T-helper 9 cell (primary cell): Measurements from ENCODE around the gene VLDLR.

Source experiments
- DNase-seq: peaks from one replicate; pipeline ENCODE4 v3.0.0-alpha.2; 2020

VLDLR gene

DNA sequence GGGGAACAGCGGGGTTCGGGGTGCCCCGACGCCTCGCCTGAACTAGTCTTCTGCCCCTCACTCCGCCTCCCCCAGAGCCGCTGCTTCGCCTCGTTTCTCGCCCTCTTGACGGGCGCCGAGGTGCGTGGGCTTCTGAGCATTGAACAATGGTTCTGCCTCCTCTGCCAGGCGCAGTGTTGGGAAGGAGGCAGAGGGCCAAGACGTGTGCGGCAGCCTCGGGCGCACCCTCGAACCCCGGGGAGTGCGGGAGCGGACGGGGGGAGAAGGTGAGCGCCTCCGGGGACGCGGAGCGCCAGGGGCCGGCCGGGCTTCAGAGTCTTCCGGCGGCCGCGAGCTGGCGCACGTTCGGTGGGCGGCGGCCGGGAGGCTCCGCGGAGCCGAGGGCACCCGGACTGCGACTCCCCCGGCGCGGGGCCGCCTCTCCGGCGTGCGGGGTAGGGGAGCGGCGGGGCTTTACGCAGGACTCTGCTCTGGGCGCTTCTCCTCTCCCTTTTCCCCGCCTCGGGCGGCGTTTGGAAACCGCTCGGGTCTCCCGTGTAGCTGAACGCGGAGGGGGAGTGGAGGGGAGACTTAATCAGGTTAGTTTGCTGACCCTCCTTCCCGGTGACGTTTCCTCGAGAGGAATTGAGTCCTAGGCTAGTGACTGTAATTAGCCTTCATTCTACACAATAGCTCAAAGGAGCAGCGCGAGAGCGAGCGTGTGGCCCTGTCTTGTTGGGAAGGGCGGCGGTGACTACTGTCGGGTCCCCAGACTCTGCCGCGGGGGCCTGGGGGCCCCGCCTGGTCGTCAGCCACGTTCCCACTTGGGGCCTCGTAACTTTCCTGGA lies 1.1 kb downstream of the VLDLR start:
- no peak for DNase-seq

GRCh38 chr9:2623288-2624050 lies 1.9 kb downstream of the VLDLR start:
- no peak for DNase-seq

- DNase-seq, result no peak
Observed at GRCh38 chr9:2624051-2624682, 2.6 kb downstream of the VLDLR start.

- no peak for DNase-seq
Observed at GRCh38 chr9:2625427-2625826, 3.8 kb downstream of the VLDLR start.

- DNase-seq, result no peak
Observed at GRCh38 chr9:2628919-2629318, 7.3 kb downstream of the VLDLR start.

DNA sequence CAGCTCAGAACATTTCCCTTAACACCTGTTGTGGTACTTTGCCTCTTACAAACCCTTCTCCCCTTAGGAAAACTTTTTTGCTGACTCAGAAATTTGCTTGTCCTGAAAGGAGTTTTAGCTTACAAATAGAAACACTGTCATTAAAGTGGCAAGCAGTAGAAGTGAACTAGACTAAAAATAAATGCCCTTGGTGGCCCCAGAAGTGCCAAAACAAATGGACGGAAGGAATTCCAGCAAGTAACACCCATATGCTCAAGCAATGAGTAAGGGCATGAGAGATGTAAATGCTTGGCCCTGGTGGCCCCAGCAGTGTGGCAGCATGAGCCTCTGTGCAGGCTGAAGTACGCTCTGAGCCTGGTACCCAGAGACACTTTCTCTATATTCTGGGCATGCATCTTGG lies 8.6 kb downstream of the VLDLR start:
- DNase-seq, result no peak

DNA sequence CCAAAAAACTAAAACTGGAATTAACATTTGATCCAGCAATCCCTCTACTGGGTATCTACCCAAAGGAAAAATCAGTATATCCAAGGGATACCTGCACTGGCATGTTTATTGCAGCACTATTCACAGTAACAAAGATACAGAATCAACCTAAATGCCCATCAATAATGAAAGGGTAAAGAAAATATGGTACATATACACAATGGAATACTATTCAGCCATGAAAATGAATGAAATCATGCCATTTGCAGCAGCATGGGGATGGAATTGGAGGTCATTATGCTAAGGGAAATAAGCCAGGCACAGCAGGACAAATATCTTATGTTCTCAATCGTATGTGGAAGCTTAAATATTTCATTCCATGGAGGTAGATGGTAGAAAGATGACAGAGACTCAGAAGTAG lies 9.7 kb downstream of the VLDLR start:
- DNase-seq, result no peak

DNA sequence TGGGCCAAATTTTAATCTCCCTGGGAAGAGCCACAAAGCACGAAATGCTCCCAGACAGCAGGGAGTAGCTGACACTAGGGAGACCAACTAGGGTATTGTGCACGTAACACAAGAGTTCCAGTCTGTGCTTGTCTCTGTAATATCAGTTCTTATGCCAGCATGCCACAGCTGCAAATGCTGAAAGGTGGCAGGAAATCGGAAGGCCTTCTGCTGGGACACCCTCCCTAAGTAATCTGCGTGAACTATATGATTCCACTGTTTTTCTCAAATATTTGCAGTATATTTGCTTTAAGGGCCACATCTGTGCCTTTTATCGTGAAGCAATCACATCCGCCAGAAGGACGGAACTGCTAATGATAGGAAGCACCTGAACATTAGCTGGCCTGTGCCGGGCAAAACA lies 12.6 kb downstream of the VLDLR start:
- no peak for DNase-seq

- DNase-seq, result no peak
Observed at GRCh38 chr9:2634818-2635217, 13.2 kb downstream of the VLDLR start.

GRCh38 chr9:2635922-2636321 lies 14.3 kb downstream of the VLDLR start:
- DNase-seq, result no peak

- DNase-seq, result no peak
Observed at GRCh38 chr9:2637390-2637789, 15.8 kb downstream of the VLDLR start.

DNA sequence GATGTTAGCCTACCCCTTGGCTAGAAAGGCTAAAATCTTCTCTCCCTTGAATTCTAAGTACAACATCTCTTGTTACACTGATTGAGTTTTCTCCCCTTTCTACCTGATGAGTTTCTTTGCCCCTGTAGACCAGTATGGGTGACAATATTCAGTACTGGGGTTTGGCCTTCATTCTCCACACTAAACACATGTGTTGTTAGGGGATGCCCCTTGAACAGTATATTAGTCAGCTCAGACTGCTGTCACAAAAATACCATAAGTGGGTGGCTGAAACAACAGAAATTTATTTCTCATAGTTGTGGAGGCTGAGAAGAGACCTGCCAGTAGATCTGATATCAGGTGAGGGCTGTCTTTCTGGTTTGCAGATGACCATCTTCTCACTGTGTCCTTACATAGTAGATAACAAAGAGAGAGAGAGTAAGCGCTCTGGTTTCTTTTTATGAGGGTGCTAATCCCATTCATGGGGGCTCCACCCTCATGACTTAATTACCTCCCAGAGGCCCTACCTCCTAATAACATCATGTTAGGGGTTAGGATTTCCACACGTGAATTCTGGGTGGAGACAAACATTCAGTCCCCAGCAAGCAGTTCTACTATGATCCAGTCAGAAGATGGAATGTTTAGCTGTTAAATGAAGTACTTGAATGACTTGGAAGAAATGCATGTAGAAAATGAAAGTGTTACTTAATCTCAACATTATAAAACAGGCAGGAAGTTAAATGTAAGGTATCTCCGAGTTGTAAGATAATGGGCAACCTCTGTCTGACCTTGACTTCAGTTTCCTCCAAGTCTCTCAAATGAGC lies 17.5 kb downstream of the VLDLR start:
- no peak for DNase-seq

- DNase-seq, result no peak
Observed at GRCh38 chr9:2639786-2640185, 18.2 kb downstream of the VLDLR start.

- DNase-seq, result no peak
Observed at GRCh38 chr9:2640570-2640969, 19.0 kb downstream of the VLDLR start.

- no peak for DNase-seq
Observed at GRCh38 chr9:2641033-2641432, 19.4 kb downstream of the VLDLR start.

DNA sequence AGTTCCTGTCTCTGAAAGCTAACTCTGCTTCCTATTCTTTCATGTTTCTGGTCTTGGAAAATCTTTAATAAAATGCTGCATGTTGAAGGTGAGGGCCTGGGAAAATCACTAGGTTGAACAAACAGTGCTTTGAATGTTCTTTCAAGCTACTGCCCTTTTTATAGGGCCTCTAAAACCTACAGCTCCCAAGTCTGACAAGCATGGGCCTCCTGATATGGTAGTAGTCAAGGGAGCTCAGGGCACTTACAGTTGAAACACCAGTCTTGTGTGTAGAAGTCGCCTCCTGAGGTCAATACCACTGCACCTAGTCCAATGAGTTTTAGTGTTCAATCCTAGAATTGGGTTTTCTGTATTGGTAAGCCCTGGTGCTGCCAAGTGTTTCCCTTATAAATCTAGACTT lies 20.5 kb downstream of the VLDLR start:
- DNase-seq, result no peak

- DNase-seq, result no peak
Observed at GRCh38 chr9:2645569-2645968, 24.0 kb downstream of the VLDLR start.

DNA sequence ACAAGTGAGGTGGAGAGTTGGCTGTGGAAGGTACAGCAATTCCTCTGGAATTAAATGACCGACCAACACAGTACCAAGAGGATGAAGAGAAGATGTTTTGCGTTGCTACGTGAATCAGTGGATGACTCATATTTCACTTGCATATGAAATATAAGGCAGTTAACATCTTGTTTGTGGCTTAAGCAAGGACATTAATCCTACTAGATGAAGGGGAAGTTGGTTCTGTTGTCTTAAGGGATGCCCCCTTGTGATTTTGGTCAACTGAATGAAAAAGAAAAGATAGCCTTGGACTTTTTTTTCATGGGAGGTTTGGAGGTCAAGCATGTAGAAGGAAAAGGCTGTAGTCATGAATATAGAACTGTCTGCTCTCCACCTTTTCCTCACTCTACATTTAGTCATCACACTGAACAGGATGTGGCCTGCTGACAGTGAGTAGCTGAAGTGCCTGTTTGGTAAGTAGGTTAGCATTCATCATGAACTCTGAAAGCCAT lies 33.9 kb downstream of the VLDLR start:
- no peak for DNase-seq

- DNase-seq, result no peak
Observed at GRCh38 chr9:2657427-2657826, 35.8 kb downstream of the VLDLR start.

- DNase-seq, result no peak
Observed at GRCh38 chr9:2662496-2662895, 40.9 kb downstream of the VLDLR start.

DNA sequence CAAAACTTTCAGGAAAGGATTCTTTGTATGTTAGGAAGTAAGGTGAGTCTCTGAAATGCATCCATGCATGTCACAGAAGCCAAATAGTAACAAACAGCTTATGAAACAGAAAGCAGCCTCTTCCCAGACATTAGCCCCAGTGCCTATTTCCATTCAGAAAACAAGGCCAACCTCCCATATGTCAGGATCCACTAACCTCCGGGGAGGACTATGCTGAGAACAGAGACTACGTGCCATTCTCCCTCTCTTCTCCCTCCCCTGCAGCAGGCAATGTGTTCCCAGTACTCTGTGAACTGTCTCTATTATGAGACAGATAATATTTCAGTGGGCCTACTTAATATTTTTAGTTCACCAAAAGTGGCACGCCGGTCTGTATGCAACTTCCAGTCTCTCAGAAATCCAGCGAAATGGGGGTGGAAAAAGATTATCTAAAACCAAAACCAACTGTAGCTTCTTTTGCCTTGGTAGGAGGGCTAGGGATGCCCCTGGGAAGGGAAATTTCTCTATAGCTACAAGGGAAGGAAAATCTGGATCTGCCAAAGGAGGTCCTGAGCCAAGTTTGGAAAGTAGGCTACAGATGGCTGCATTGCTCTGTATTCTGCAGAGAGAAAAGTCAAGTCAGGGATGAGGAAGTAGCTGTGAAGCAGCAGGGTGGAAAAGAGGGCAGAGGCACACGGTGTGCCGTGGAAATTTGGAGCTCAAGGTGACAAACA lies 42.0 kb downstream of the VLDLR start:
- no peak for DNase-seq
